ENCODE data around the gene TOM1L2.
A peak's percentile ranks its signal among the peaks of the same experiment; 100 is the strongest.

Gene TOM1L2

DNA sequence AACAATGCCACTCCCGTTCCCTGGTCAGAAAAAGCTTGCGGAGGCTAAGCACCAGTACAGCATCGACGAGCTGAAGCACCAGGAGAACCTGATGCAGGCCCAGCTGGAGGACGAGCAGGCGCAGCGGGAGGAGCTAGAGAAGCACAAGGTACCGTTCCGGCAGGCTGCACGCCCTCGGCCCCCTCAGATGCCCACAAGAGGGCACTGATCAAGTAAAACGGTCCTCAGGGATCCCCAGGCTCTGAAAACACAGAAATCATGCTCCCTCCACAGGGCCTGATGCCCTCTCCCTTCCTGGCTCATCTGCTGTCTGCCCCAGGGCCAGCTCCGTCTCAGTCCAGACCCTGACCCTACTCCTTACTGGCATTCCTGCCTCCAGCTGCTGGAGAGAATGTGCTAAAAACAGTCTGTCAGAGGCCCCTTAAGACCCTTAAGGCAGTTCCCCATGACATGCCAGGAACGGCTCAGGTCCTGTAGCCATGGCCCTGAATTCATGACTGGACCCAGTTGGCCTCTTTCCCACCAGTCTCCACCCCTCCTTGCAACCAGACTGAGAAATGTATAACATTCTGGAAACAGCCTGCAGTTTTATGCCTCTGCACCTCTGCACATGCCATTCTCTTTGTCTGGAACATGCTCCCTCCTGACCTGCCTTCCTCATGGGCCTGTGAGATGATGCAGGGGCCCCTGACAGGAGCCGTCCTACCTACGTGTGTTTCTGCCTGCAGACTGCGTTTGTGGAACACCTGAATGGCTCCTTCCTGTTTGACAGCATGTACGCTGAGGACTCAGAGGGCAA is 22.3 kb upstream of the TOM1L2 start:
- DNase-seq (ENCODE audit: low spot score): peak; percentile 26

DNA sequence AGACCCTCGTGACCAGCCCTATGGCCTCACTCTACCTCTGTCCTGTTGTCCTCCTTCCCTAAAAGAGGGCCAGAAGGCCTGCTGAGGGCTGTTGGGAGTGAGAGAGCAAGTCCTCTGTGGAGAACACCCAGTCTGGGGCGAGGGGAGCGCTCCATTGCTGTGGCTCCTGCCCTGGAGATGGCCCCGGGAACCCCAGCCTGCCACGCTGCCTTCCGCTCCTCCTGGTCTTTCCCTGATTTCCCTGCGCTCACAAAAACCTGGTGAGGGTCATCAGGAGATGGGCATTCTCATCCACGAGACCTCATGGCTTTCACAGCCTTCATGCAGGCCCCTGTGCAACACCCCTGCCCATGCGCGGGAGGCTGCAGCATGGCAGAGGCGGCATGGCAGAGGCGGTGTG is 21.7 kb upstream of the TOM1L2 start:
- no peak for DNase-seq (ENCODE audit: low spot score)

DNA sequence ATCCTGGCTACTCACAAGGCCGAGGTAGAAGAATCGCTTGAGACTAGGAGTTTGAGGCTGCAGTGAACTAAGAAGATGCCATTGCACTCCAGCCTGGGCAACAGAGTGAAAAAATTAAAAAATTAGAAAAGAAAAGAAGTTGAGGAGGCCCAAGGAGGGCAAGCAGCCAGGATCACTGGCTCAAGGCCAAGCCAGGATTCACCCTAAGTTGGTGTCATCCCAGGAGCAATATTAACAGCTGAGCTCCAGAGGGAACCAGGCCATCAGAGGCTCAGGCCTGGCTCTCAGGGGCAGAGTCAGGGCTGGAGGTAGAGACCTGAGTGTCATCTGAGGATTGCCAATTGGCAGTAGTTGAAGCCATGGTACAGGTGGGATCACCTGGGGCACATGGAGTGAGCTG is 21.2 kb upstream of the TOM1L2 start:
- no peak for DNase-seq (ENCODE audit: low spot score)

DNA sequence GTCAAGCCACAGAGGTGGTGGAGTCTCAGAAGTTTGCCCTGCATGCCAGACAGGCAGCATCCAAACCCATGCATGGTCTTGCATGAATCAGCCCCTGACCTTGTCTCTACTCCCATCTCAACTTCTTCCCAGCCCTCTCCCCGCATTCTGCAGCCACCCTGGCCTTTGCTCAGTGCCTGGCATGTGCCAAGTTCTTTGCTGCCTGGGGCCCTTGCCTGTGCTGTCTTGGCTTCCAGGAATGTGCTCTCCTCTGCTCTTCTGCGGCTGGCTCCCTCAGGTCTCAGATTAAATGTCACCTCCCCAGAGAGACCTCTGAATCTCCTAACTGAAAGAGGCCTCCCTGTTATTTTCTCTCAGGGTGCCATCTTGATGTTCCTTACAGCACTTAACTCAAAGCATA is 18.1 kb upstream of the TOM1L2 start:
- DNase-seq (ENCODE audit: low spot score): no peak

DNA sequence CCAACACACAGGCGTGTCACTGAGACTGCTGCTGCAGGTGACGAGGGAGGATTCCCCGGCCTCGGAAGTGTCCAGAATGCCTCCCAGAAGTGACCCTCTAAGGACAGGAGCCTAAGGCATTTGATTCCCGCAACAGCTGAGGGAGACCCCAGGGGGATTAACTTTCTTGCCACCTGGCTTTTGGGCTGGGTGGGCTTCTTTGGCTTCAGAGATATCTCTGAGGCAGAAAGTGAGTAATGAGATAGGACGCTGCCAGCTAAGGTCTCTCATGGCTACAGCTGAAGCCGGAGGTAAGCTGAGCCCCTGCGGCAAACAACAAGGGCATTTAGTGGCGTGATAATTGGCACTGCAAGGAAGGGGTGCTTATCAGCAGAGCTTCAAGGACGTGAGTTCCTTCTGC is 17.4 kb upstream of the TOM1L2 start:
- DNase-seq (ENCODE audit: low spot score): no peak

DNA sequence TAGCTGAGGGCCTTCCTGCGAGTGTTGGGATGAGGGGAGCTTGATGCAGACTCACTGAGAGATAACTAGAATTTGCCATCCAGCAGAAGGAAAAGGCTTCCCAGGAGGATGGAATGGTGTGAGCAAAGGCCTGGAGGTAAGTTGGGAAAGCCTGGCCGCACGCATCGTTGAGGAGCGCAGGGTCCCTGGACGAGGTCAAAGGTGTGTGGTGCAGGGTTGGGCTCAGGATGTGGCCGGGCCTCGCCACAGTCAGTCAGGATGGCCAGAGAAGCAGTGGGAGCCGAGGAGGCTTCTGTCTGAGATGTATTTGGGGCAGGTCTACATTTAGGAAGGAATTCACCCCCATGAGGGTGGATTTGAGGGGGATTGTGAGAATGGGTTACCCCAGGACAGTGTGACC is 16.9 kb upstream of the TOM1L2 start:
- no peak for DNase-seq (ENCODE audit: low spot score)

GRCh38 chr17:17988427-17988945 is 16.3 kb upstream of the TOM1L2 start:
- no peak for DNase-seq (ENCODE audit: low spot score)

GRCh38 chr17:17987901-17988300 is 15.7 kb upstream of the TOM1L2 start:
- no peak for DNase-seq (ENCODE audit: low spot score)

GRCh38 chr17:17987187-17987896 is 15.1 kb upstream of the TOM1L2 start:
- DNase-seq (ENCODE audit: low spot score): no peak

- no peak for DNase-seq (ENCODE audit: low spot score)
Measured at GRCh38 chr17:17985555-17985954, 13.4 kb upstream of the TOM1L2 start.

DNA sequence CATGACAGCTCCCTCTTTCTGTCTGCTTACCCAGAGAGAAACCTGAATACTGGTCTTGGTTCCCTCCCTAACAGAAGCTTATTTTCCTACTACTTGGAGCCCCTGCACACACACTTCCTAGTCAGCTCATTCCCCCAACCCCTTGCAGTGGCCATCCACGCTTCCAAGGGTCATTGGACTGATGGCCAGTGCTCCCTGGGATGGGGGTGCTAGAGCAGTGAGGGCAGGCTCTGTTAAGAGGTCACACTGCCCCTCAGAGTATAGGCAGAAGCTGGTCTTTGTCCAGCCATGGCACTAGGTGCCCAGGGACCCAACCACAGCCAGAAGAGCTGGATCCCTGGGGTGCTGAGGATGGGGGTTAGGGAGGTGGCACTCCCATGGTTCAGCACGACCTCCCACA is 13.0 kb upstream of the TOM1L2 start:
- no peak for DNase-seq (ENCODE audit: low spot score)

DNA sequence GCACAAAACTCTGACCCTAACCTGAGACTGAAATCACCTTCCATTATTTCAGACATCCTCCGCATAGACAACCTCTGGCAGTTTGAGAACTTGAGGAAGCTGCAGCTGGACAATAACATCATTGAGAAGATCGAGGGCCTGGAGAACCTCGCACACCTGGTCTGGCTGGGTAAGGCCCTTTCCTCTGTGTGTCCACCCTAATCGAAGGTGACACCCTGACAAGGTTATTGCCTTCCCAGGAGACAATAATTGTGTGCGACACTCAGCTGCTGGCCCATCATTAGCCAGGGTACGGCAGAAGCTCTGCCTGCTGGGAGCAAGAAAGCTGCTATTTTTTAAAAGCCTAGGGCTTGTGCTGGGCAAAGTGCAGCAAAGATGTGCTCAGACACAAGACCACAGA is 11.6 kb upstream of the TOM1L2 start:
- no peak for DNase-seq (ENCODE audit: low spot score)

DNA sequence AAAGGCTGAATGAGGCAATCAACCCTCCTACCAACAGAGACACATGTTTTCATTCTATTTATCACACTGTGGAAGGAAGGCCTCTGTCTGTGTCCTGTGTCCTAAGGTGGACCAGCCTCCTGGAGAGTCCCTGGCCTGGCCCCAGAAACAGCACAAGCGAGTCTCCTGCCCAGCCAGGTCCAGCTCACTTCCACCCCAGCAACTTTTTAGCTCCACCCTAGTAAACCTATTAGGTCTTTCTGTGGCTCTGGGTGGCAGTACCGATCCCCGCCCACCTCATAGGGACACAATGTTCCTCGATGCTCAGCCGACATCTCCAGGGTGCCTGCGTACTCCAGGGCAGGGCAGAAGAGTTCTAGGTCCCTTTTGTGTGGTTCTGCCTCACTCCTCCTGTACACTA is 11.2 kb upstream of the TOM1L2 start:
- no peak for DNase-seq (ENCODE audit: low spot score)

DNA sequence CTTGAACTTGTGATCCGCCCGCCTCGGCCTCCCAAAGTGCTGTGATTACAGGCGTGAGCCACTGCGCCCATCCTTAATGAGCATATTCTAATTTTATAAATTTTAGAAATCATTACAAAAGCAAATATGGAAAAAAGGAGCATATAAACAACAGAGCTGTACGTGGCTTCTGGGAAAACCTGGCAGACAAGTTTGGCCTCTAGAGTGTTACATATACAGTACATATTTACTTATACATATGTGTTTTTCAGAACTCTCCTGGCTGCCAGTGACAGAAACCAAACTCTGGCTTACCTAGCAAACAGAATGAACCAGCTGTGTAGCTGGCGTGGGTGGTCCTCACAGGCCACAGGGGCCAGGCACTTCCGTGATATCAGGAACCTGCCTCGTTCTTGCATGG is 10.6 kb upstream of the TOM1L2 start:
- no peak for DNase-seq (ENCODE audit: low spot score)

- DNase-seq (ENCODE audit: low spot score): no peak
Measured at GRCh38 chr17:17981330-17981729, 9.1 kb upstream of the TOM1L2 start.

GRCh38 chr17:17979778-17980177 is 7.6 kb upstream of the TOM1L2 start:
- no peak for DNase-seq (ENCODE audit: low spot score)

DNA sequence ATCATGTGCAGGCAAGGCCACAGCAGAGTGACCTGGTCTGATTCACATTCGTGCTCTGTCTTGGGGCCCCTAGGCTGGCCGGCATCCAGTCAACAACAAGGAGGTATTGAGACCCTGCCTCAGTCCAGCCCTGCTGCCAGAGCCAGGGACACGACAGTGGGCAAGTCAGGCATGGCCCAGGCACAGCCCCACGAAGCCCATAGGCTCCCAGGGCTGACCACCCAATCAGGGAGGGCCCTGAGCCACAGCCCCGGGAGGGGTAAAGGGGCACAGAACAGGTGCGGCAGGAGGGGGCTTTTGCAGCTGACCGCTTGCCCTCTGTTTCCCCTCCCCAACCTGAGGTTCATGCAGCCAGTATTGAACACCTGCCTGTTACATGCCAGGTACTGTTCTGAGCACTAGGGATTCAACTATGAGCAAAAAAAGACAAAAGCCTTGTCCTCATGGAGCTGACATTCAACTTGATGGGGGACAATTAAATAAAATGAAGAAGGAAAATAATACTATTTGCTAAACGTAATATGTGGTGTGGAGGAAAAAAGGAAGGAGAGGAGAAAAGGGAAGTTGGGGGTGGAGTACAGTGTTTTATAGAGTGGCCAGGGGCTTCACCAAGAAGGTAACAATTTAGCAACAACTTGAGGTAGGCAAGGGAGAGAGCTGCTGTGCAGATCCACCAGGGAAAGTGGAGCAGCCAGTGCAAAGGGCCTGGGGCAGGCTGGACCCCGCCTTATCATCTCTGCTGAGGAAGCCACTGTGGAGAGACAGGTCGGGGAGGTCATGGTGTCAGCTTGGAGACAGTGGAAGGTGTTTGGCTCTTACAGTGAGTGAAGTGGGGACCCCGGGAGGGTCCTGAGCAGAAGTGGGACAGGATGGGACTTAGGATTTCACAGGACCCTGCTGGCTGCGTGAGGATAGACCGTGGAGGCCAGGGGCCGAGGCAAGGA is 6.6 kb upstream of the TOM1L2 start:
- DNase-seq (ENCODE audit: low spot score): no peak

DNA sequence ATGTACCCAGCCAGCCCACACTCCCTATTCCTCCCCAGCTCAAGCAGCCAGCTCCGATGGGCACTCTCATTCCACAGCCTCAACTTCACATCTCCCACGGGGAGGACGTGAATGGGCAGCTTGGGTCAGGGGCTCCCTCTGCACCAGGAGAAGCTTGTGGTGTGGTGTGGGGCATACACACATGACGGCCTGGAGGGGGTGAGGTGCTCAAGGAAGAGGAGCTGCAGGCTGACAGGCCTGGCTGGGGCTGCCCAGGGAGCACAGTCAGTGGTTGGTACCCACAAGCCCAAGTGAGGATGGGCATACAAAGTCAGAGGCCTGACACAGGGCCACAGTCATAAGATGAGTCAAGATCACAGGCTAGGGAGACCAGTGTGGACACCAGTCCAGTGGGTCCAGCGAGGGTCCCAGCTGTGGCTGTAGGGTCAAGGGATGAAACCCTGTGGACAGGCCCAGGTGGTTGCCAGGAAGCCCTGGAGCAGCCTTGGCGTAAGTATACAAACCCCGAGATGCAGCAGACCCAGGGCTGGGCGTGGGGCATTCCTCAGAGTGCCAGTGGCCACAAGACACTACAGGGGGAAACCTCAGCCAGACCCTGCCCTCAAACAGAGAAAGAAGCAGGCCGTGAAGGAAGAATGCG is 4.9 kb upstream of the TOM1L2 start:
- DNase-seq (ENCODE audit: low spot score): no peak

DNA sequence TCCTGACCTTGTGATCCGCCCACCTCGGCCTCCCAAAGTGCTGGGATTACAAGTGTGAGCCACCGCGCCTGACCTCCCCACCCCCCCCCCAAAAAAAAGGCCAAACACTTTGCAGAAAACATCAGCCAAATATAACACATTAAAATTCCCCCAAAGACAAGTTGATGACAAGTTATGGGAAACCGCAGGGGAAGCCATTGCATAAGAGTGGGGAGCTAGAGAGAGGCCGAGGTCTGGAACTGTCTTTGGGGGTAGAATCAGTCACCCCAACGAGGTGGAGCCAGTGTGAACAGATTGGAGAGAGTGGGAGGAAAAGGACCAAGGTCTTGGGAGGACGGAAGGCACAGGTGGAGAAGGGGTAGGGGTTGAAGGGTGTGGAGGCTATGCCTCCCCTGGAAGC is 3.2 kb upstream of the TOM1L2 start:
- no peak for DNase-seq (ENCODE audit: low spot score)

DNA sequence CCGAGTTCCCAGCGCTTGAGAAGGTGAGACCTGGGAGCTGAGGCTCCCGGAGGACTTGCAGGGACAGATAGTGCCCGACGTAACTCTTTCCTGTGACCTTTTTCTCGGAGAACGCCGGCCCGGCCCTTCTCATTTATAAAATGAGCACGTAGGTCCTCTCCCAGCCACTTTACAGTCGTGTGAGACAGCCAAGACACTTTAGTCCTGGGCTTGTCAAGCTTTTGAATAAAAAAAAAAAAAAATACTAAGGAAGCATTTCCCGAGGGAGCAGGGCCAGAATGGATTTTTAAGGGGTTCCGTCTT is 703 bp upstream of the TOM1L2 start:
- DNase-seq (ENCODE audit: low spot score): no peak

DNA sequence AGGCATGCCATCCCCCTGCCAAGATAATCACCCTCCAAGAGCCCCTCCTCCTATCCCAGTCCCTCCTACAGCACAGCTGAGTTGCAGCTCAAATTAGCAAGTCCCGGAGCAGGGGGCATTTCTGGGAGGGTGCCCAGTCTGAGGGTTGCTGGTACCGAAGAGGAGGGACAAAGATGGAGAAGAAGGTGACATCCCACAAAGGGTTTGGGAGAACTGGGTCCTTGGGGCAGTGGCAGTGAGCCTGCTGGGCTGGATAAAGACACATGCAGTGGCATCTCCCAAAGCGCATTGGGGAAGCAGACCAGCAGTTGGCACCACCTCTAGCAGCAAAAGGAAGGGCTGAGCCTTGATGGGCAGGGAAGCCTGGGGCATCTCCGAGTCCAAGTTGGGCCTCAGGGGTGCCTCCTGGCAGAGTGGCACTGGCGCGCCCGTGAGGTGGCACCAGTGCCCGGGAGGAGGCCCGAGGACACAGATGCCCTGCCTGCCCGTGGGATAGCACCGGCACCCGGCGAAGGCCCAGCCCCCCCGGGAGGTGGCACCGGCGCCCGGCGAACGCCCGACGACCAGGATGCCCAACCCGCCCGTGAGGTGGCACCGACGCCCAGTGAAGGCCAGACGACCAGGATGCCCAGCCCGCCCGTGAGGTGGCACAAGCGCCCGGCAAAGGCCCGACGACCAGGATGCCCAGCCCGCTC is 622 bp downstream of the TOM1L2 start:
- DNase-seq (ENCODE audit: low spot score): peak; percentile 18

Measured in AG20443 (cell line).